K562 (cell line): ENCODE data around the gene ANKRD65. TPM values are rescaled to one million over a fixed set of nuclear protein-coding genes. Genes with fewer than 3 reads are reported as not detected.
A peak's percentile ranks its signal among the peaks of the same experiment; 100 is the strongest.

Experiments
- ATAC-seq: fragments of 200-7000 bp; cut with Tn5 transposase; 3 replicates; pipeline ENCODE4 v1.9.1; 2020; ENCODE audit warnings: moderate library complexity
- BruUV-seq: library from RNA; stranded (reverse); fragments of 400-500 nt; replicated peaks from 2 replicates; lab custom pipeline; 2021; lab: Mats Ljungman, UMichigan
- CTCF ChIA-PET: fragments of 300-600 bp; formaldehyde crosslinking; extraction: SDS; loops from one replicate; lab custom pipeline; 2021; ENCODE audit warnings: low intra/inter-chr PET ratio; lab: Yijun Ruan, JAX
- POLR2A ChIA-PET: fragments of 300-600, 350-650 bp; sonication (Branson Sonifier 250); formaldehyde crosslinking; extraction: SDS; loops from one replicate; lab custom pipeline; 2021; ENCODE audit warnings: antibody characterized with exemption, inconsistent platforms; lab: Yijun Ruan, JAX
- DNase-seq, 4 experiments: peaks; one replicate each; pipeline versions ENCODE4 v3.0.0 to v3.0.0-alpha.2; 2011 to 2018; ENCODE audit warnings: low spot score in 3 of 4, mixed read lengths in 3 of 4; ENCODE audit errors: extremely low read depth in 1 of 4
- FAIRE-seq: peaks from 2 replicates; lab custom pipeline; 2011; peaks lifted over from hg19 to GRCh38; lab: Jason Lieb, UNC
- H2AFZ ChIP-seq: 2 replicates; pipeline ENCODE4 v1.6.0; 2011; ENCODE audit warnings: low read depth, low read length, control low read depth, inconsistent platforms
- H3K27ac ChIP-seq: fragments of 200-600 bp; 3 replicates; pipeline ENCODE4 v1.8.0; 2011; ENCODE audit warnings: low read depth, mild to moderate bottlenecking, control low read depth, inconsistent platforms, low read length, moderate library complexity, mixed read lengths; ENCODE audit errors: extremely low read depth
- H3K27me3 ChIP-seq, 2 experiments: fragments of 300-600 bp in 1 of 2; 2 replicates in 1 of 2; 3 replicates in 1 of 2; pipeline versions ENCODE4 v1.6.0 to v1.8.0; 2011; ENCODE audit warnings: inconsistent platforms in 2 of 2, low read length in 2 of 2, mild to moderate bottlenecking in 1 of 2, mixed read lengths in 1 of 2, moderate library complexity in 1 of 2; ENCODE audit not compliant: control insufficient read depth in 2 of 2, insufficient read depth in 2 of 2
- H3K36me3 ChIP-seq: fragments of 300-600 bp; 3 replicates; pipeline ENCODE4 v1.8.0; 2011; ENCODE audit warnings: mild to moderate bottlenecking, low read length, inconsistent platforms; ENCODE audit not compliant: control insufficient read depth, insufficient read depth
- H3K4me1 ChIP-seq, 2 experiments: fragments of 200-600 bp in 1 of 2; replicated peaks in 1 of 2; 2 replicates in 1 of 2; 3 replicates in 1 of 2; pipeline versions ENCODE4 v1.5.1 to v1.8.0; 2011; ENCODE audit warnings: inconsistent platforms in 2 of 2, low read length in 2 of 2, mild to moderate bottlenecking in 1 of 2, mixed read lengths in 1 of 2, moderate library complexity in 1 of 2; ENCODE audit not compliant: control insufficient read depth in 2 of 2, insufficient read depth in 2 of 2
- H3K4me2 ChIP-seq: 2 replicates; pipeline ENCODE4 v1.6.1; 2011; ENCODE audit warnings: low read length, control low read depth, inconsistent platforms, mixed read lengths; ENCODE audit not compliant: insufficient read depth
- H3K4me3 ChIP-seq: fragments of 200-600 bp; sonication (generic), shearing (Covaris generic); 2 replicates; pipeline ENCODE4 v1.5.1; 2016; ENCODE audit warnings: control low read depth, inconsistent platforms
- H3K79me2 ChIP-seq: fragments of 200-600 bp; 3 replicates; pipeline ENCODE4 v1.8.0; 2011; ENCODE audit warnings: low read length, inconsistent platforms; ENCODE audit not compliant: control insufficient read depth, insufficient read depth
- H3K9ac ChIP-seq, 2 experiments: 2 replicates each; pipeline versions ENCODE4 v1.6.0 to v1.6.1; 2011; ENCODE audit warnings: low read depth in 2 of 2, low read length in 2 of 2, control low read depth in 1 of 2, inconsistent platforms in 1 of 2, mild to moderate bottlenecking in 1 of 2, mixed read lengths in 1 of 2; ENCODE audit not compliant: insufficient read depth in 1 of 2
- H3K9me1 ChIP-seq: one replicate; pipeline ENCODE4 v1.6.0; 2011; ENCODE audit warnings: inconsistent platforms, mild to moderate bottlenecking, low read length, moderate library complexity; ENCODE audit not compliant: control insufficient read depth, insufficient read depth
- H3K9me3 ChIP-seq: replicated peaks from 2 replicates; pipeline ENCODE4 v1.5.1; 2011; ENCODE audit warnings: low read depth, low read length, inconsistent platforms; ENCODE audit not compliant: control insufficient read depth, insufficient read depth
- H4K20me1 ChIP-seq: replicated peaks from 2 replicates; pipeline ENCODE4 v1.6.1; 2011; ENCODE audit warnings: low read length, inconsistent platforms, mixed read lengths; ENCODE audit not compliant: control insufficient read depth, insufficient read depth
- C11orf30 ChIP-seq: fragments of 450-650 bp; IDR thresholded peaks from 2 replicates; pipeline ENCODE4 v1.6.1; 2016; ENCODE audit warnings: low read depth, mild to moderate bottlenecking
- CBX5 ChIP-seq: IDR thresholded peaks from 2 replicates; pipeline ENCODE4 v1.6.1; 2014; ENCODE audit warnings: low read depth, borderline replicate concordance
- NCOA4 ChIP-seq: fragments of 450-650 bp; IDR thresholded peaks from 2 replicates; pipeline ENCODE4 v1.6.1; 2018; ENCODE audit warnings: mild to moderate bottlenecking; ENCODE audit not compliant: partially characterized antibody
- NFRKB ChIP-seq: fragments of 450-650 bp; IDR thresholded peaks from 2 replicates; pipeline ENCODE4 v1.6.1; 2016; ENCODE audit warnings: low read depth
- SIN3B ChIP-seq: fragments of 450-650 bp; IDR thresholded peaks from 2 replicates; pipeline ENCODE4 v1.6.1; 2017; ENCODE audit warnings: low read depth, mild to moderate bottlenecking, moderate library complexity
- SLC30A9 ChIP-seq: fragments of 250-450 bp; sonication (Bioruptor Pico); IDR thresholded peaks from 2 replicates; pipeline ENCODE4 v1.8.0; 2022; ENCODE audit warnings: mild to moderate bottlenecking, moderate library complexity
- SNIP1 ChIP-seq: fragments of 450-650 bp; IDR thresholded peaks from 2 replicates; pipeline ENCODE4 v1.7.1; 2017; ENCODE audit warnings: low read depth, mild to moderate bottlenecking
- ZBTB8A ChIP-seq: fragments of 450-650 bp; IDR thresholded peaks from 2 replicates; pipeline ENCODE4 v1.6.1; 2018; ENCODE audit warnings: mild to moderate bottlenecking, moderate library complexity; ENCODE audit not compliant: partially characterized antibody
- ZC3H4 ChIP-seq: sonication (generic); formaldehyde crosslinking; IDR thresholded peaks from 2 replicates; pipeline ENCODE4 v1.9.0; 2021; ENCODE audit warnings: missing genetic modification reagents, borderline replicate concordance
- ZNF134 ChIP-seq: fragments of 250-450 bp; sonication (Bioruptor Pico); conservative IDR thresholded peaks from 2 replicates; pipeline ENCODE4 v1.4.0; 2020
- ZSCAN32 ChIP-seq: fragments of 450-650 bp; formaldehyde crosslinking; IDR thresholded peaks from 2 replicates; pipeline ENCODE4 v1.4.0; 2020; ENCODE audit warnings: mild to moderate bottlenecking, moderate library complexity
- WGBS: fragments of 100-300 bp; shearing (Covaris generic); methylation state at CpG from one replicate; pipeline ENCODE4 v1.1.6; 2016; ENCODE audit warnings: low coverage, mixed read lengths; ENCODE audit not compliant: insufficient coverage; ENCODE audit errors: missing lambda C conversion rate; 5-methylcytosine and 5-hydroxymethylcytosine counted together
- in situ Hi-C: fragments of 300-500 bp; cut with MboI; formaldehyde crosslinking; loops from 4 replicates; pipeline ENCODE4 v1.15.0; 2018; ENCODE audit warnings: inconsistent platforms, mixed read lengths
- intact Hi-C: fragments of 100-400 bp; cut with micrococcal nuclease; formaldehyde crosslinking; loops from 2 replicates; pipeline ENCODE4 v1.14.2; 2022
- polyA plus RNA-seq, 8 experiments: library from polyadenylated mRNA; depleted of rRNA in 4 of 8; stranded (reverse) in 5 of 8; unstranded in 3 of 8; fragments of >200 nt; fragmentation: Nextera tagmentation in 2 of 8; fragmentation: Illumina TruSeq in 1 of 8; extraction: Ambion mirVana in 2 of 8; extraction: Trizol in 1 of 8; gene quantifications; 2 replicates each; pipeline versions ENCODE4 v1.2.1 to v1.2.3, GENCODE V29; 2011 to 2014; ENCODE audit warnings: inconsistent platforms in 1 of 8, missing spikeins in 1 of 8
- total RNA-seq, 7 experiments: library from RNA; depleted of rRNA in 6 of 7; stranded (reverse); fragments of >200 nt in 6 of 7; fragmentation: Illumina TruSeq in 2 of 7; extraction: Trizol in 2 of 7; gene quantifications; 2 replicates each; pipeline versions ENCODE4 v1.2.1 to v1.2.3, GENCODE V29; 2011 to 2021; ENCODE audit warnings: low replicate concordance in 1 of 7
- TF ChIP-seq, protein P1 (sequence below): fragments of 200-800 bp; sonication (Bioruptor generic); IDR thresholded peaks from 2 replicates; pipeline ENCODE4 v1.6.1; 2017; ENCODE audit warnings: missing genetic modification characterization, missing compliant biosample characterization
- TF ChIP-seq, protein P2 (sequence below): fragments of 250-450 bp; sonication (Bioruptor Pico); IDR thresholded peaks from 2 replicates; pipeline ENCODE4 v1.5.0; 2021; ENCODE audit warnings: mild to moderate bottlenecking, moderate library complexity
- TF ChIP-seq, protein P3 (sequence below): fragments of 250-450 bp; sonication (Bioruptor Pico); IDR thresholded peaks from 2 replicates; pipeline ENCODE4 v1.8.0; 2022; ENCODE audit warnings: inconsistent platforms, mild to moderate bottlenecking, moderate library complexity, borderline replicate concordance

ANKRD65 gene
- total and polyA plus RNA-seq, 9 of the 15 experiments (the other 6 are each of a cell fraction or from before 2014, with no cell fraction given), result not detected

DNA sequence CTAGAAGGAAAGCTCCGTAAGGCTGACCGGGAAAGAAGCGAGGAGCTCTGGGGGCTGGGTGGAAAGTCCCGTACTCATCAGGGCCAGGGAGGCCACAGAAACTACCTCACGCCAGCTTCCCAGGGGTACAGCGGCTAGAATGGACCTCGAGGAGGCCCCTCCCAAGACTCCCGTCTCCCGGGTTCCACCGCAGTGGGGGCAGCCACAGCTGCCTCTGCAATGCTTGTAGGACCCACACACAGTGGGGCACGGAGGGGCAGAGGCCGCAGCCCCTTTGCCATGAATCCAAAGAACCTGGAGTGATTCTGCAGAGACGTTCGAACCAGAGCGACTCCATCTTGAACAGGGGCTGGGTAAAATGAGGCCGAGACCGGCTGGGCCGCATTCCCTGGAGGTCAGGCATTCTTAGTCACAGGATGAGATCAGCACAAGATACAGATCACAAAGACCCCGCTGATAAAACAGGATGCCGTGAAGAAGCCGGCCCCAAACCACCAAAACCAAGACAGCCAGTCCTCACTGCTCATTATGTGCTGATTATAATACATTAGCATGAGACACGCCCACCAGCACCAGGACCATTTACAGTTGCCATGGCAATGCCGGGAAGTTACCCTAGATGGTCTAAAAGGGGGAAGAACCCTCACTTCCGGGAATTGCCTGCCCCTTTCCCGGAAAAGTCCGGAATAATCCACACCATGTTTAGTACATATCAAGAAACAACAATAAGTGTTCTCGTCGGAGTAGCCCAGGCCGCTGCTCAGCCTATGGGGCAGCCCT lies 1.6 kb upstream of the ANKRD65 start:
- DNase-seq (peak in 1 of 4 experiments; percentile 78), FAIRE-seq (peak; percentile 97), ATAC-seq (peak; percentile 65)
- 38% methylated on average over 29 of the region's 29 CpGs for WGBS
- H2AFZ ChIP-seq, result peak overlapping the region; percentile 41; the same call in 1 of the 2 replicates
- no TSS peak for BruUV-seq
- POLR2A ChIA-PET, result interaction anchor here (1.4 to 1.9 kb wide), 2 partner anchors 10 kb away, joined by 5 read pairs; no protein-coding TSS in a partner anchor
- CTCF ChIA-PET, result no interaction called here
- H3K4me3 ChIP-seq, result no peak overlapping the region
- no peaks in the 10 kb centered on the region for H3K9me1 ChIP-seq
- intact Hi-C loops (no loop called here), in situ Hi-C loops (no loop called here)
- H4K20me1 ChIP-seq, result no peaks in the 10 kb centered on the region
- no peaks in the 10 kb centered on the region for H3K9me3 ChIP-seq
- peaks cover 3 to 48% of the 10 kb centered on the region in 2 experiments; a peak in 4 of 5 replicates for H3K4me1 ChIP-seq
- no peaks in the 10 kb centered on the region for H3K27me3 ChIP-seq
- no peaks in the 10 kb centered on the region for H3K36me3 ChIP-seq
- no peak overlapping the region for H3K27ac ChIP-seq
- H3K79me2 ChIP-seq, result no peaks in the 10 kb centered on the region
- H3K4me2 ChIP-seq, result peak overlapping the region; percentile 22; the same call in 1 of the 2 replicates
- H3K9ac ChIP-seq, result peak overlapping the region in 1 of 2 experiments; percentile 33; a peak in 1 of 4 replicates
- TF ChIP-seq ZBTB8A (no peak), SIN3B (no peak), SLC30A9 (no peak), CBX5 (no peak), NCOA4 (no peak), ZNF134 (CRISPR knock-in tag) (peak; percentile 50; the same call in 1 of the 2 replicates), NFRKB (no peak), SNIP1 (no peak), ZSCAN32 (CRISPR knock-in tag) (no peak), C11orf30 (no peak), ZC3H4 (CRISPR knock-in tag) (no peak)
- TF ChIP-seq, protein P1, sequence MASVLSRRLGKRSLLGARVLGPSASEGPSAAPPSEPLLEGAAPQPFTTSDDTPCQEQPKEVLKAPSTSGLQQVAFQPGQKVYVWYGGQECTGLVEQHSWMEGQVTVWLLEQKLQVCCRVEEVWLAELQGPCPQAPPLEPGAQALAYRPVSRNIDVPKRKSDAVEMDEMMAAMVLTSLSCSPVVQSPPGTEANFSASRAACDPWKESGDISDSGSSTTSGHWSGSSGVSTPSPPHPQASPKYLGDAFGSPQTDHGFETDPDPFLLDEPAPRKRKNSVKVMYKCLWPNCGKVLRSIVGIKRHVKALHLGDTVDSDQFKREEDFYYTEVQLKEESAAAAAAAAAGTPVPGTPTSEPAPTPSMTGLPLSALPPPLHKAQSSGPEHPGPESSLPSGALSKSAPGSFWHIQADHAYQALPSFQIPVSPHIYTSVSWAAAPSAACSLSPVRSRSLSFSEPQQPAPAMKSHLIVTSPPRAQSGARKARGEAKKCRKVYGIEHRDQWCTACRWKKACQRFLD (CRISPR knock-in tag), result peak; percentile 85
- TF ChIP-seq, protein P2, sequence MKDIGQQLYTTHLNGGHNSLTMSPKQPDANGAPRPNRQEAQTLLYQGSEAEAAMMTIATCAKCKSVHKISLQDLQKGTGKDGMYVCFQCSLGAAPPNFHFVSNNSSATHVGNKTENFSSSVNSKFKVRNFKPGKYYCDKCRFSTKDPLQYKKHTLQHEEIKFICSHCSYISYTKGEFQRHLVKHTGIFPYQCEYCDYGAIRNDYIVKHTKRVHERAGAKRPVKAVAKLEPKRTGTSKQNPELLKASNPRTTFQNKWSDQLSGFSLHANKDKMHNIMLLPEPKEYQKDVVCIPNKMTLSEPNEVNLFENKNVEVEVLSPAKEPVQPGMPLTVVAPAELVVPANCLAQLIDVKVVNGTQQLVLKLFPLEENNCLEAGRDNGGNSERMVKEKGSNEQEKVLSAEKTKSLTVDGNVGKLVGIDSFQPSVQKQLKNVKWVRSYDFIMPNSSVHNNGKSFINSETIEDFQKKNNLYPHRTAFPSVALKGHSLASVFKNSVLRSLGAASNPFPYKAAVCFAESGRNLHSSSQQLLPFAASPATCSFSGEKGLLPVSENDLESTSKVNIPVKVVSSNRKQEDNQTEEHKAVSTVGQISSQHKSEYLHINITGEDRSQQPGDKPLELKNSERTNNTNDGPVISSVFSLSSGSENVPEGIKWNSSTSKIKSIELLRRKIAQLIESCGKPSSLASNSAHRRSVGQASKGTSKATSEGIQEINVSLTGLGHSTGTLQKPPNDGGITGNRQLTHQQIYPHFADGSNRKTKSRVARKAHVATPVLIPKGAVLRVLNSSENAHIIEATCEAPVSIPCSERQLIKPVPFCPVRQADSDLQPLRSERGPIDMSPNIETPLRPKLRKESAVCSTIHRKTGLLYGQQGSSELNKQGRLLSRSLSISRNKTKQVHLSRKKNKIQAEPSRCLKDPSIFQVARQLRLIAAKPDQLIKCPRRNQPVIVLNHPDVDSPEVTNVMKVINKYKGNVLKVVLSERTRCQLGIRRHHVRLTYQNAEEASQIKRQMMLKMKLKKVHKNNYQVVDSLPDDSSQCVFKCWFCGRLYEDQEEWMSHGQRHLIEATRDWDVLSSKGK, result no peak
- TF ChIP-seq, protein P3, sequence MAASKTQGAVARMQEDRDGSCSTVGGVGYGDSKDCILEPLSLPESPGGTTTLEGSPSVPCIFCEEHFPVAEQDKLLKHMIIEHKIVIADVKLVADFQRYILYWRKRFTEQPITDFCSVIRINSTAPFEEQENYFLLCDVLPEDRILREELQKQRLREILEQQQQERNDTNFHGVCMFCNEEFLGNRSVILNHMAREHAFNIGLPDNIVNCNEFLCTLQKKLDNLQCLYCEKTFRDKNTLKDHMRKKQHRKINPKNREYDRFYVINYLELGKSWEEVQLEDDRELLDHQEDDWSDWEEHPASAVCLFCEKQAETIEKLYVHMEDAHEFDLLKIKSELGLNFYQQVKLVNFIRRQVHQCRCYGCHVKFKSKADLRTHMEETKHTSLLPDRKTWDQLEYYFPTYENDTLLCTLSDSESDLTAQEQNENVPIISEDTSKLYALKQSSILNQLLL (CRISPR knock-in tag), result no peak
